Esophagus squamous epithelium (tissue), 5 donors: ENCODE measurements around the gene PRPF39. TPM values are rescaled to one million over a fixed set of nuclear protein-coding genes. Genes with fewer than 3 reads are reported as not detected.

Experiments used
- DNase-seq: peaks from one replicate; lab custom pipeline; 2025; lab: John Stamatoyannopoulos, UW
- H3K27ac ChIP-seq, 4 donors: fragments of 200-600 bp; sonication (generic); one replicate each; pipeline ENCODE4 v1.5.1; 2016 to 2019; ENCODE audit warnings: mild to moderate bottlenecking in 1 of 4
- H3K27me3 ChIP-seq, 4 donors: fragments of 200-600 bp; sonication (generic); 1 replicate in 3 of 4; 2 replicates in 1 of 4; pipeline versions ENCODE4 v1.5.1 to v1.6.0; 2017 to 2021; ENCODE audit warnings: antibody characterized with exemption in 1 of 4
- H3K36me3 ChIP-seq, 3 donors: fragments of 200-600 bp; sonication (generic); one replicate each; pipeline ENCODE4 v1.5.1; 2016 to 2019
- H3K4me1 ChIP-seq, 3 donors: fragments of 200-600 bp; sonication (generic); one replicate each; pipeline ENCODE4 v1.5.1; 2017 to 2019
- H3K4me3 ChIP-seq, 4 donors: fragments of 200-600 bp; sonication (generic); 1 replicate in 3 of 4; 2 replicates in 1 of 4; pipeline ENCODE4 v1.5.1; 2016 to 2019; ENCODE audit warnings: mild to moderate bottlenecking in 2 of 4, moderate library complexity in 1 of 4
- H3K9me3 ChIP-seq, 3 donors: fragments of 200-600 bp; sonication (generic); one replicate each; pipeline ENCODE4 v1.5.1; 2016 to 2019
- CTCF ChIP-seq, 6 experiments: fragments of 450-650 bp in 4 of 6; fragments of 200-600 bp in 2 of 6; sonication (generic) in 2 of 6; IDR thresholded peaks; one replicate each; pipeline ENCODE4 v1.5.1; 2016 to 2019; ENCODE audit warnings: antibody characterized with exemption in 6 of 6, mild to moderate bottlenecking in 4 of 6, moderate library complexity in 4 of 6
- POLR2A ChIP-seq, 4 donors: fragments of 450-650 bp; IDR thresholded peaks; one replicate each; pipeline ENCODE4 v1.6.1; 2017; ENCODE audit warnings: antibody characterized with exemption in 4 of 4, mild to moderate bottlenecking in 4 of 4, moderate library complexity in 3 of 4
- WGBS, 2 donors: methylation state at CpG; one replicate each; pipeline ENCODE4 v1.1.5; 2018; 5-methylcytosine and 5-hydroxymethylcytosine counted together
- intact Hi-C: fragments of 100-400 bp; cut with DNase I; formaldehyde crosslinking; loops from one replicate; pipeline ENCODE4 v1.15.0; 2022
- total RNA-seq, 4 donors: library from RNA; depleted of rRNA; stranded (reverse); fragments of >200 nt; gene quantifications; one replicate each; pipeline ENCODE4 v1.1.0, GENCODE V29; 2016
- donor health status: DM: yes; HTN: yes; CAD: no.

The PRPF39 gene
- total RNA-seq, 4 donors from 2014 or later: 6.9 to 39.9 (median 19.2) TPM

- intact Hi-C loops: no loop called here
- Histone ChIP-seq H3K4me1 (no peaks in the 10 kb centered on the region), H3K36me3 (peaks cover 0 to 72% (median 13%) of the 10 kb centered on the region in 3 donors), H3K27me3 (no peaks in the 10 kb centered on the region), H3K27ac (no peak overlapping the region), H3K9me3 (no peaks in the 10 kb centered on the region), H3K4me3 (no peak overlapping the region)
- no peak for DNase-seq
- TF ChIP-seq POLR2A (IDR thresholded peaks at IDR 0.05) (no peak), CTCF (IDR thresholded peaks at IDR 0.05) (no peak)
- 96 to 97% methylated on average over 4 of the region's 4 CpGs for WGBS, 2 donors
These were observed 12.3 kb downstream of the PRPF39 start for GRCh38 chr14:45096218-45096617.

GRCh38 chr14:45103806-45104205 is 19.9 kb downstream of the PRPF39 start:
- Histone ChIP-seq H3K27ac (no peak overlapping the region), H3K27me3 (no peaks in the 10 kb centered on the region), H3K36me3 (peaks cover 0 to 100% (median 11%) of the 10 kb centered on the region in 3 donors), H3K9me3 (no peaks in the 10 kb centered on the region), H3K4me3 (no peak overlapping the region), H3K4me1 (no peaks in the 10 kb centered on the region)
- DNase-seq: no peak
- intact Hi-C loops: no loop called here
- TF ChIP-seq POLR2A (IDR thresholded peaks at IDR 0.05) (no peak), CTCF (IDR thresholded peaks at IDR 0.05) (no peak)

GRCh38 chr14:45104561-45104960 is 20.6 kb downstream of the PRPF39 start:
- Histone ChIP-seq H3K4me3 (no peak overlapping the region), H3K9me3 (no peaks in the 10 kb centered on the region), H3K27ac (no peak overlapping the region), H3K4me1 (no peaks in the 10 kb centered on the region), H3K27me3 (no peaks in the 10 kb centered on the region), H3K36me3 (peaks cover 0 to 100% (median 11%) of the 10 kb centered on the region in 3 donors)
- TF ChIP-seq POLR2A (IDR thresholded peaks at IDR 0.05) (no peak), CTCF (IDR thresholded peaks at IDR 0.05) (no peak)
- DNase-seq: no peak
- WGBS, 2 donors: 100% methylated on average over 1 of the region's 1 CpG
- intact Hi-C loops: no loop called here

GRCh38 chr14:45112896-45113781 is 29.2 kb downstream of the PRPF39 start:
- no peak overlapping the region for H3K27ac ChIP-seq
- no peak overlapping the region for H3K4me3 ChIP-seq
- no peak for TF ChIP-seq POLR2A (IDR thresholded peaks at IDR 0.05)
- no peak for TF ChIP-seq CTCF (IDR thresholded peaks at IDR 0.05)
- intact Hi-C loops: no loop called here
- peaks cover 9 to 100% (median 10%) of the 10 kb centered on the region in 3 donors for H3K36me3 ChIP-seq
- no peaks in the 10 kb centered on the region for H3K4me1 ChIP-seq
- WGBS, 2 donors: 78 to 87% methylated on average over 6 of the region's 6 CpGs
- no peaks in the 10 kb centered on the region for H3K9me3 ChIP-seq
- no peaks in the 10 kb centered on the region for H3K27me3 ChIP-seq
- DNase-seq: no peak

GRCh38 chr14:45114327-45114726 is 30.4 kb downstream of the PRPF39 start:
- Histone ChIP-seq H3K4me3 (no peak overlapping the region), H3K36me3 (peaks cover 9 to 100% (median 10%) of the 10 kb centered on the region in 3 donors), H3K27ac (no peak overlapping the region), H3K9me3 (no peaks in the 10 kb centered on the region), H3K27me3 (no peaks in the 10 kb centered on the region), H3K4me1 (no peaks in the 10 kb centered on the region)
- intact Hi-C loops: no loop called here
- 67 to 73% methylated on average over 3 of the region's 3 CpGs for WGBS, 2 donors
- no peak for DNase-seq
- TF ChIP-seq CTCF (IDR thresholded peaks at IDR 0.05) (no peak), POLR2A (IDR thresholded peaks at IDR 0.05) (no peak)
